HG02610 (cell line): Measurements from ENCODE around the gene MYO9A.
A peak's percentile ranks its signal among the peaks of the same experiment; 100 is the strongest.
"Not testable (repeated sequence)": the region's sequence is repeated elsewhere in the genome, so short reads cannot be mapped to it uniquely, and the experiment has no call there.

ENCODE experiments used
- ATAC-seq: cut with Tn5 transposase; IDR thresholded peaks from one replicate; pipeline ENCODE4 v1.9.1; 2021; ENCODE audit warnings: mild to moderate bottlenecking, moderate library complexity; ENCODE audit not compliant: unreplicated experiment

MYO9A gene

GRCh38 chr15:71885390-71885789 is 232.6 kb downstream of the MYO9A start:
- no peak for ATAC-seq

- ATAC-seq, result peak; percentile 50
Measured at GRCh38 chr15:71883447-71883846, 234.5 kb downstream of the MYO9A start.

GRCh38 chr15:71880276-71880675 is 237.7 kb downstream of the MYO9A start:
- ATAC-seq, result no peak

DNA sequence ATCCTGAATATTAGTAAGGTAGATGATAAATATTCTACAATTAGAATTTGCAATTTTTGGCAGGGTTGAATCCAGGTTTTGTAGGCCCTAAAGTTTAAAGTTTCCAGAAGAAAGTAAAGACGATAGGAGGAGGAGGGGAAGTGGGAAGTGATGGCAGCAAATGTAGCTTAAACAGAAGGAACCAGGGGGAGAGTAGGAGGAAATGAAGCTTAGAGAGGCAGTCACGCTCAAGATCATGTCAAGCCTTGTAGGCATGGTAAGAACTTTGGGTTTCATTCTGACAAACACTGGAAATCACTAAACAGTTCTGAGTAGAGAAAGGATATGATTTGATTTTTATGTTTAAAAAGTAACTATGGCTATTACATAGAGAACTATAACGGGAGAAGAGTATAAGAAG is 243.7 kb downstream of the MYO9A start:
- ATAC-seq, result peak; percentile 78

DNA sequence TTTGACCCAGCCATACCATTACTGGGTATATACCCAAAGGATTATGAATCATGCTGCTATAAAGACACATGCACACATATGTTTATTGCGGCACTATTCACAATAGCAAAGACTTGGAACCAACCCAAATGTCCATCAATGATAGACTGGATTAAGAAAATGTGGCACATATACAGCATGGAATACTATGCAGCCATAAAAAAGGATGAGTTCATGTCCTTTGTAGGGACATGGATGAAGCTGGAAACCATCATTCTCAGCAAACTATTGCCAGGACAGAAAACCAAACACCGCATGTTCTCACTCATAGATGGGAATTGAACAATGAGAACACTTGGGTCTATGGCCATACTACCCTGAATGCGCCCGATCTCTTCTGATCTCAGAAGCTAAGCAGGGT is 259.7 kb downstream of the MYO9A start:
- ATAC-seq, result not testable (repeated sequence)

- ATAC-seq, result no peak
Measured at GRCh38 chr15:71853543-71853942, 264.4 kb downstream of the MYO9A start.

- no peak for ATAC-seq
Measured at GRCh38 chr15:71844916-71845315, 273.0 kb downstream of the MYO9A start.

DNA sequence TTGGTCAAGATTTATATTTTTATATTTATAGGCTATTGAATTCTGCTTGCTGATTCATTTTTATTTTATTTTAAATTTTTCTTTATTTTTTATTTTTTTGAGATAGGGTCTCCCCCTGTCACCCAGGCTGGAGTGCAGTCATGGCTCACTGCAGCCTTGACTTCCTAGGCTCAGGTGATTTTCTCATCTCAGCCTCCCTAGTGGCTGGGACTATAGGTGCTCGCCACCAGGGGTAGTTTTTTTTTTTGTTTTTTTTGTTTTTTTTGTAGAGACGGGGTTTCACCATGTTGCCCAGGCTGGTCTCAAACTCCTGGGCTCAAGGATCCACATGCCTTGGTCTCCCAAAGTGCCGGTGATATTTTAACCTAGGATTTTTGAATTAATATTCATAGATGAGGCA is 276.4 kb downstream of the MYO9A start:
- no peak for ATAC-seq

- ATAC-seq, result no peak
Measured at GRCh38 chr15:71830981-71831380, 287.0 kb downstream of the MYO9A start.

- no peak for ATAC-seq
Measured at GRCh38 chr15:71826196-71826595, 291.8 kb downstream of the MYO9A start.

- no peak for ATAC-seq
Measured at GRCh38 chr15:71825021-71825730, 292.8 kb downstream of the MYO9A start.

GRCh38 chr15:71823801-71824200 is 294.1 kb downstream of the MYO9A start:
- no peak for ATAC-seq

DNA sequence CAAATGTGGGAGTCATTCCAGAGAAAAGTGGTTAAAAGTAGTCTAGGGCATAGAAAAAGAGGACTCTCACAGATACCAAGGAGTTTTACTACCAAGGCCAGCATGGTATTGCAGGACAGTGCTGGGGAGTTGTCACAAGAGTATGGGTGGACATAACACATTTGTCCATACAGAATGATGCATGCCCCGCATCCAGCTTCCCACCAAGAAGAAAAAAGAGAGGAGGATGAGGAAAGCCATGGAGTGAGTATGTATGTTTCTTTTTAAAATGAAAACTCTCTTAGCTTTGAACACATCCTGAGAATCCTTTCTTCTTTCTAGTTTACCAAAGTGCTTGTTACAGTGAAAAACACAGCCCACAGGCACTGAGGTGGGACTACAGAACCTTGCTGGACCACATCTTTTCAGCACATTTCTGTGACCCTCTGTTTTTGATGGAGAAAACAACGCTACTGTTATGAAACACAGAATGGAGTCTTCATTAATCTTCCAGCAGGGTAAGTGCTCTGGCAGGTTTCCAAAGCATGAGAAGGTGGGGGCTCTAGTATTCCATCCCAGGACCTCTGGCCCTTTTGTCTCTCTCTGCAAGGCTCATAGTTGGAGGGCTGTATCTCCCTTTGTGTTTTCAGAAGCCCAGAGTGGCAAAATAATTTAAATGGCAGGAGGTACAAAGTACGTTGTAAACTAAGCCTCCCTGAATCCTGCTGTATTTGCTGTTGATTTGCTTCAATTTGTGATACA is 294.9 kb downstream of the MYO9A start:
- ATAC-seq, result no peak

GRCh38 chr15:71821547-71822129 is 296.3 kb downstream of the MYO9A start:
- ATAC-seq, result no peak

GRCh38 chr15:71820127-71820526 is 297.8 kb downstream of the MYO9A start:
- no peak for ATAC-seq

GRCh38 chr15:71817351-71817750 is 300.6 kb downstream of the MYO9A start:
- ATAC-seq, result no peak

DNA sequence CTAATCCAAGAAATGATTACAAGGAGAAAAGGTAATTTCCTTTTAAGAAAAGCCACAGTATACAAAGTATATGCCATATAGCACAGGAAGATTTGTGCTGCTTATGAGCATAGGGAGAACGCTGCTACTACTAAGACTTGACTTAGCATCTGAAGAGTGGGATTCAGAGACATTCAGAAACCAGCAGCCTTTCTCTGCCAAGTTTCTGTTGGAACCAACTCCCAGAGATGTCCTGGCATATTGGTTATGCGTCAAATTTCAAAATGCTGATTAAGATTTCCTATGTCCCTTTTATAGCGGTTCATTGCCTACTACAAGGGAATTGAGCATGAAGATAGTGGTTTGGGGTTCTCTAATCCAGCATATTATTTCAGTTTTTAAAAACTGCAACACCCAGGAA is 302.6 kb downstream of the MYO9A start:
- ATAC-seq, result no peak

DNA sequence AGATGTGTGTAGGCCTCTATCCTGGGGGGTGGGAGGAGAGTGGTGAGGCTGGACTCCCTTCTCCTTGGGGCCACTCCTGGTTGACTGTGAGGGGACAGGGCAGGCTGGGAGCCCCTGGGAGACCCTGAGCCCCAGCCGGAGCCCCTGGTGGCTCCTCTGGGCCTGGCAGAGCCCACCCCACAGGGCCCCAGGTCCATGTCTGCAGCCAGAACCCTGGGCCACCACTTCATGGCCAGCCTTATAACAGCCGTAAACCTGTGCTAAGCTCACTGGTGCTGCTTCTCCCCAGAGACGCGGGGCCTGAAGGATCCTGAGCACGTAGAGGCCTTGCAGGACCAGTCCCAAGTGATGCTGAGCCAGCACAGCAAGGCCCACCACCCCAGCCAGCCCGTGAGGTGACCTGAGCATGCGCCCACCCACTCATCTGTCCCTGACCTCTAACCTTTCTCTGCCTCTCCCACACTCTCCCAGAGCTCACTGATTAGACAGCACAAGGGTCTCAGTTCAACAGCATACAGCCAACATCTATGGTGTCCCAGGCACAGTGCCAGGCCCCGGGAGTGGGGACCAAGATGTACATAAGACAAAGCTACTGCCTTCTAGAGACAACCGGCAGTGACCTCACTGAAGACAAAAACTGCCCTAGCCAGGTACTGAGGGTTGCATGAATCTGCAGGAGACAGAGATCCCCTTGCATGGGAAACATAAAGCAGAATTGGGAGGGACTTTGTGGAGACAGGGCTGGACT is 304.1 kb downstream of the MYO9A start:
- ATAC-seq, result no peak

DNA sequence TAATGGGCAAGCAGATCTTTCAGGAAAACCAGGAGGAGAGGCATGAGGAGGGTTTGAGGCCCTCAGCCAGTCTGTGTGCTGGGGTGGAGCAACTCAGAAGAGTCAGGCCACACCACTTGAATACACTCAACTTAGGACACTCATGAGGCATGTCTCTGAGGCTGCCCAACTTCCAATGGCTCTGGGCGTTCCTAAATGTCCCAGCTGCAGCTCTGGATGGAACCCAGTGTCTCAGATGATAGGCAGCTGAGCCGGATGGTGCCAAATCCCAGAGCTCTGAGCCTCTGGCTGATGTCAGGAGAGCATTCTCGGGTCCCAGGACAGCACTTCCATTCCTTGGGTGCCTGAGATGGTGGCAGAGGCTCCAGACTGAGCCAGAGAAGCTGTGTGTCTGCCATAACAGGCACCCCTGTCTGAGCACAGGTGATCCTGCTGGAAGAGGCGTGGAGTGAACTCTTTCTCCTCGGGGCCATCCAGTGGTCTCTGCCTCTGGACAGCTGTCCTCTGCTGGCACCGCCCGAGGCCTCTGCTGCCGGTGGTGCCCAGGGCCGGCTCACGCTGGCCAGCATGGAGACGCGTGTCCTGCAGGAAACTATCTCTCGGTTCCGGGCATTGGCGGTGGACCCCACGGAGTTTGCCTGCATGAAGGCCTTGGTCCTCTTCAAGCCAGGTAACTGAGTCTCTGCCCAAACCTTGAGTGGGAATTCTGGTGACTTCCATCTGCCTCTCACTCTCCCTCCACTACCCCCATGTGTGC is 304.8 kb downstream of the MYO9A start:
- ATAC-seq, result no peak
